ENCODE measurements around the gene PREX1.
A peak's percentile ranks its signal among the peaks of the same experiment; 100 is the strongest.

Gene PREX1

GRCh38 chr20:48826069-48826468, 1.7 kb downstream of the PREX1 start:
- DNase-seq: no peak
- TF ChIP-seq GATA1 (IDR thresholded peaks at IDR 0.05; ENCODE audit: low read depth, low read length) (no peak), POLR2A (IDR thresholded peaks at IDR 0.05; ENCODE audit: low read length) (no peak)

DNA sequence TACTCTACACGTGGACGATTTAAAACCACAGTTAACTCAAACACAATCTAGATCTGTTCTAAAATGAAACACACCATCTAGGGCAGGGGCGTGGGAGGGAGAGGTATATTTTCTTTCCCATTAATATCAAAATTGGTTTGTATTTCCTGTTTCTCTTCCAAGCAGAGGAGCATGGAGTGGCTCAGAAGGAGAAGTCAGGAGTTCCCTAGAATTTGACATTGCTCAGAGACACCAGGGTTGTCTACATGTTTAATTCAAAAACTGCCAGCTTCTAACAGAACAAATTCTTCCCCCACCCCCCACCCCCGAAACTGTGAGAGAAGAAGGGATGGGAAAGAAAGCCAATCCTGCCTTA, 2.3 kb downstream of the PREX1 start:
- DNase-seq: no peak
- TF ChIP-seq POLR2A (IDR thresholded peaks at IDR 0.05; ENCODE audit: low read length): no peak
- no peak for TF ChIP-seq GATA1 (IDR thresholded peaks at IDR 0.05; ENCODE audit: low read depth, low read length)

GRCh38 chr20:48824830-48825565, 2.8 kb downstream of the PREX1 start:
- TF ChIP-seq POLR2A (IDR thresholded peaks at IDR 0.05; ENCODE audit: low read length) (no peak), GATA1 (IDR thresholded peaks at IDR 0.05; ENCODE audit: low read depth, low read length) (no peak)
- no peak for DNase-seq

- DNase-seq: peak in 1 of 2 experiments; percentile 22
- TF ChIP-seq GATA1 (IDR thresholded peaks at IDR 0.05; ENCODE audit: low read depth, low read length) (no peak), POLR2A (IDR thresholded peaks at IDR 0.05; ENCODE audit: low read length) (no peak)
Observed at GRCh38 chr20:48823960-48824498, 3.8 kb downstream of the PREX1 start.

DNA sequence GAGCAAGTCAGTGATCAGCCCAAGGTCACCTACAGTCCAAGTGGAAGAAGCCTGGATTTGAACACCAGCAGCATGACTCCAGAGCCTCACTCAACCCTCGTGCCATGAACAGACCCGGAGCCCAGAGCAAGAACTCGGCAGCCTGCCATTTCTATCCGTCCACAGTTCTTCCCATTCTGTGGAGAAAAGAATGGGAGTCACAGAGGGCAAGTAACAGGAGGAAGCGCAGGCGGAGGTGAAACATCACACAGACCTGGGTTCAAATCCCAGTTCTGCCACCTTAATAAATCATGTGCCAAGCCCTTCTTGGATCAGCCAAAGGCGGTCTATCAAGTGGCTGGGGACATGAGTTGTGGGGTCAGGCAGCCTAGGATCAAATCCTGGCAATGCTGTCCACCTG, 4.3 kb downstream of the PREX1 start:
- no peak for DNase-seq
- TF ChIP-seq GATA1 (IDR thresholded peaks at IDR 0.05; ENCODE audit: low read depth, low read length) (no peak), POLR2A (IDR thresholded peaks at IDR 0.05; ENCODE audit: low read length) (no peak)

- DNase-seq: no peak
- no peak for TF ChIP-seq GATA1 (IDR thresholded peaks at IDR 0.05; ENCODE audit: low read depth, low read length)
- no peak for TF ChIP-seq POLR2A (IDR thresholded peaks at IDR 0.05; ENCODE audit: low read length)
Observed at GRCh38 chr20:48822879-48823385, 4.9 kb downstream of the PREX1 start.

- TF ChIP-seq GATA1 (IDR thresholded peaks at IDR 0.05; ENCODE audit: low read depth, low read length) (no peak), POLR2A (IDR thresholded peaks at IDR 0.05; ENCODE audit: low read length) (no peak)
- no peak for DNase-seq
Observed at GRCh38 chr20:48822178-48822577, 5.6 kb downstream of the PREX1 start.

DNA sequence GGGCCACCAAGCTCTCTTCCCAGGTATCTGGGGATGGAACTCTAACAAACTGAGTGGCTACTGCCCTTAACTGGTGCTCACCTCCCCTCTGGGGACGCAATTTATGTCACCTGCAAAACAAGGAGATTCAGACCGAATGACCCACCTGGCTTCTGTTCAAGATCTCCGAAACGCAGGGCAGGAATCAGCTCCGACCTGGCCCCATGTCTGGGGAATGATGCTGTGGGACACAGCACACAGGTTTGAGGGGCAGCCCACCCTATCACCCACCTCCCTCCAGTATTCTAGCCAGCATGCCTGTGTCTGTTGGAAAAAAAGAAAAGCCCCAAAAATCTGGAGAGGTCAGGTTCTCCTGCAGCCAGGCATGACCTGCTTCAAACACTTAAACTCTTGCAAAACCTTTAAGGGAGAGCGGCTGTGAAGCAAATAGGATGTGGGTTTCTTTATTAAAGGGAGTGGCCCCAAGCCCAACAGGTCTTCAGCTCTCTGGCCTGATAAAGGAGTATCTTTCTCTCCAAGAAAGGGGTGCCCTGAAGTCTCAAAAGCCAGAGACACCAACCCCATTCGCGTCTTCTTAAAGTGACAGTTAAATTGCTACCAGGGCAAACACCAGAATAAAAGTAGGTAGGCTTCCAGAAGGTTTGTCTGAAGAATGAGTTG, 6.4 kb downstream of the PREX1 start:
- peak; percentile 58 to 83 for DNase-seq
- TF ChIP-seq GATA1 (IDR thresholded peaks at IDR 0.05; ENCODE audit: low read depth, low read length) (no peak), POLR2A (IDR thresholded peaks at IDR 0.05; ENCODE audit: low read length) (no peak)

GRCh38 chr20:48820649-48820973, 7.2 kb downstream of the PREX1 start:
- DNase-seq: no peak
- TF ChIP-seq POLR2A (IDR thresholded peaks at IDR 0.05; ENCODE audit: low read length) (no peak), GATA1 (IDR thresholded peaks at IDR 0.05; ENCODE audit: low read depth, low read length) (no peak)

DNA sequence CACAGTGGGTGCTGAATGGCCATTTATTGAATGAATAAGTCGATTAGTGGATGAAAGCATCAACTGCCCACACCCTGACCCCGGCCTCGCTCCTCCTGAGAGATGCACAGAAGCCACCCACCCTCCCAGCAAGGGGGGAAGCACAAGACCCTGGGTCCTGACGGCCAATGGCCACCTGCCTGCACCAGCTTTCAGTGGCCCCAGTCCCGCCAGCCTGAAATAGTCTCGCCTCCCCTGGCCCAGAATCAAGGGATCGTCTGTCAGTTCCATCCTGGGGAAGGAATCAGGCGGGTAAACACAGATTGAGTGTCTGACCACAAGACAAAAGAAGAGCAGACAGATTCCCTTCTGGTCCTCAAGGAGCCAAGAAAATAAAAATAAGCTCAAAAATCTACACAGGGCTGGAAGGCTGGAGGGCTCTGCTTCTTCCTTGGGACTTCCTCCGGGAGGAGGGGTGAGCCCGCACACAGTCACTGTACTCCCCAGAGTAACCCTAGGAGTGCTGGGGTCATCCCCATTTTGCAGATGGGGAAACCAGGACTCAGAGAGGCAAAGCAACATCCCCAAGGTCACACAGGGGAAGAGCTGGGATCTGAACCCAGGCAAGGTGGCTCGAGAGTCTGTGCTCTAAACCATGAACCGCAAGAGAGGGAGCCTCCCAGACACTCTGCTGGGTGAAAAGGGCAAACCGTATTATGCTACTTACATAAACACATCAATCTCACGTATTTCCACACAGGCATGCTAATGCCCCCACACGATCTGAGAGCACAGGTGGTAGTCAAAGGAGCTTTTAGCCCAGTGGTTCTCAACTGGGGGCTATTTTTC, 7.8 kb downstream of the PREX1 start:
- no peak for DNase-seq
- TF ChIP-seq GATA1 (IDR thresholded peaks at IDR 0.05; ENCODE audit: low read depth, low read length): no peak
- no peak for TF ChIP-seq POLR2A (IDR thresholded peaks at IDR 0.05; ENCODE audit: low read length)

DNA sequence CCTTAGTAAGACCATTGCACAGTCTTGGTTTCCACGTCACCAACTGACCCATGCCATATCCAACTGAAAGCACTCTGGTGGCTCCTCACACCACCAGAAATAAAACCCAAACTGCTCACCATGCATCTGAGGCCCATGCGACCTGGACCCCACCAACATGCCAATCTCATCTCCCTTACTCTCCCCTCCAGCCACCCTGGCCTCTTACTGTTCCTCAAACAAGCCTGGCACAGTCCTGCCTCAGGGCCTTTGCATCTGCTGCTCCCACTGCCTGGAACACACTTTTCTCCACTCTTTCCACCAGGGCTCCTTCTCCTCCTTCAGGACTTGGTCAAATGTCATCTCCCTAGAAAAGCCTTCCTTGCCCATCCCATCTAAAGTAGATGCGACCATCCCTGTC, 8.7 kb downstream of the PREX1 start:
- no peak for DNase-seq
- no peak for TF ChIP-seq GATA1 (IDR thresholded peaks at IDR 0.05; ENCODE audit: low read depth, low read length)
- TF ChIP-seq POLR2A (IDR thresholded peaks at IDR 0.05; ENCODE audit: low read length): no peak

GRCh38 chr20:48818481-48818987, 9.3 kb downstream of the PREX1 start:
- TF ChIP-seq GATA1 (IDR thresholded peaks at IDR 0.05; ENCODE audit: low read depth, low read length) (no peak), POLR2A (IDR thresholded peaks at IDR 0.05; ENCODE audit: low read length) (no peak)
- no peak for DNase-seq

DNA sequence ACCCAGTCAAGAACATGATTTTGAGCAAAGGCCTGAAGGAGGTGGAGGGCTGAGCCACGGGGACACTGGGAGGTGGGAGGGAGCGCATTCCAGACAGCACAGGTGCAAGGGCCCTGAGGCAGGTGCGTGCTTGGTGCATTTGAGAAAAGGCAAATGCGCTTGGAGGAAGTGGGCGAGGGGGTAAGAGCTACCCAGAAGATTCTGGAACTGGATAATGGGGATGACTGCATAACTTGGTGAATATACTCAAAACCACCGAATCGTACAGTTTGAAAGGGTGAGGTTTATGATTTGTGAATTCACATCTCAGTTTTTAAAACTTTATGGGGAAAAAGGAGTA, 9.8 kb downstream of the PREX1 start:
- no peak for DNase-seq
- TF ChIP-seq GATA1 (IDR thresholded peaks at IDR 0.05; ENCODE audit: low read depth, low read length): no peak
- no peak for TF ChIP-seq POLR2A (IDR thresholded peaks at IDR 0.05; ENCODE audit: low read length)

Measured in erythroblast (primary cell).